Fibroblast of lung (primary cell): Measurements from ENCODE around the gene TMEM117. TPM values are rescaled to one million over a fixed set of nuclear protein-coding genes. Genes with fewer than 3 reads are reported as not detected.

Experiments used
- DNase-seq, 2 donors: peaks; one replicate each; pipeline versions ENCODE4 v3.0.0 to v3.0.0-alpha.2; 2010; ENCODE audit warnings: low read depth in 2 of 2
- H2AFZ ChIP-seq: 2 replicates; pipeline ENCODE4 v1.5.1; 2012; ENCODE audit warnings: low read length, control low read depth, inconsistent platforms
- H3K27ac ChIP-seq: 2 replicates; pipeline ENCODE4 v1.5.1; 2011; ENCODE audit warnings: low read length, control low read depth; ENCODE audit not compliant: insufficient read depth
- H3K27me3 ChIP-seq: 2 replicates; pipeline ENCODE4 v1.5.1; 2011; ENCODE audit warnings: mild to moderate bottlenecking, low read length; ENCODE audit not compliant: control insufficient read depth, insufficient read depth
- H3K36me3 ChIP-seq: 2 replicates; pipeline ENCODE4 v1.5.1; 2011; ENCODE audit warnings: low read length; ENCODE audit not compliant: control insufficient read depth, insufficient read depth
- H3K4me1 ChIP-seq: 2 replicates; pipeline ENCODE4 v1.5.1; 2011; ENCODE audit warnings: low read length; ENCODE audit not compliant: control insufficient read depth, insufficient read depth; ENCODE audit errors: extremely low read depth
- H3K4me2 ChIP-seq: 2 replicates; pipeline ENCODE4 v1.5.1; 2011; ENCODE audit warnings: low read length, control low read depth; ENCODE audit not compliant: insufficient read depth; ENCODE audit errors: extremely low read depth
- H3K4me3 ChIP-seq, 4 experiments: fragments of 200-600 bp in 1 of 4; sonication (generic) in 1 of 4; replicated peaks in 1 of 4; 2 replicates each; pipeline ENCODE4 v1.5.1; 2011 to 2016; ENCODE audit warnings: low read length in 4 of 4, low read depth in 3 of 4, mild to moderate bottlenecking in 3 of 4, control low read depth in 2 of 4, inconsistent platforms in 1 of 4, mixed read lengths in 1 of 4; ENCODE audit not compliant: insufficient read depth in 1 of 4; ENCODE audit errors: control extremely low read depth in 1 of 4
- H3K79me2 ChIP-seq: 2 replicates; pipeline ENCODE4 v1.5.1; 2012; ENCODE audit warnings: mild to moderate bottlenecking, low read length, inconsistent platforms; ENCODE audit not compliant: control insufficient read depth, insufficient read depth
- H3K9ac ChIP-seq: 2 replicates; pipeline ENCODE4 v1.5.1; 2011; ENCODE audit warnings: mild to moderate bottlenecking, low read length, control low read depth; ENCODE audit not compliant: insufficient read depth
- H3K9me3 ChIP-seq: 2 replicates; pipeline ENCODE4 v1.5.1; 2012; ENCODE audit warnings: low read depth, low read length; ENCODE audit not compliant: control insufficient read depth, insufficient read depth
- H4K20me1 ChIP-seq: 2 replicates; pipeline ENCODE4 v1.5.1; 2011; ENCODE audit warnings: low read length; ENCODE audit not compliant: control insufficient read depth, insufficient read depth; ENCODE audit errors: extremely low read depth
- EZH2 ChIP-seq: IDR thresholded peaks from 2 replicates; pipeline ENCODE4 v1.5.1; 2012; ENCODE audit warnings: low read length, control low read depth, mild to moderate bottlenecking; ENCODE audit errors: missing control alignments
- polyA plus RNA-seq, 2 donors: library from polyadenylated mRNA; depleted of rRNA in 1 of 2; stranded (reverse) in 1 of 2; unstranded in 1 of 2; fragments of >200 nt; gene quantifications; 2 replicates each; pipeline ENCODE4 v1.2.1, GENCODE V29; 2011 to 2012; ENCODE audit warnings: missing spikeins in 1 of 2
- total RNA-seq: library from RNA; depleted of rRNA; stranded (reverse); fragments of >200 nt; gene quantifications from 2 replicates; pipeline ENCODE4 v1.2.1, GENCODE V29; 2014
- TF ChIP-seq, protein P1 (sequence below), 2 donors: IDR thresholded peaks in 1 of 2; conservative IDR thresholded peaks in 1 of 2; 1 replicate in 1 of 2; 2 replicates in 1 of 2; pipeline ENCODE4 v1.5.1; 2011 to 2012; ENCODE audit warnings: low read length in 2 of 2, control low read depth in 1 of 2, inconsistent platforms in 1 of 2, low read depth in 1 of 2, mild to moderate bottlenecking in 1 of 2

The TMEM117 gene
- total and polyA plus RNA-seq, 2 donors (not counting 1 experiment from before 2014, with no cell fraction given): 7.6 to 7.8 TPM

GRCh38 chr12:43805860-43806736 is 29.8 kb upstream of the TMEM117 start, which contains the start of gene TWF1:
Gene TWF1, minus strand, starts transcription at chr12:43806317. Its CDS starts 72 bp downstream, at chr12:43806245.
- Histone ChIP-seq H3K27me3 (no peaks in the 10 kb centered on the region), H2AFZ (peak within 1 kb of the TSS; percentile 80), H3K4me1 (no peaks in the 10 kb centered on the region), H3K9me3 (no peaks in the 10 kb centered on the region), H3K4me3 (peak within 1 kb of the TSS; percentile 79 to 98 (median 96)), H3K27ac (peak within 1 kb of the TSS; percentile 98), H4K20me1 (no peaks in the 10 kb centered on the region), H3K4me2 (peak within 1 kb of the TSS; percentile 98), H3K36me3 (peaks cover 3% of the 10 kb centered on the region), H3K79me2 (peaks cover 29% of the 10 kb centered on the region), H3K9ac (peak within 1 kb of the TSS; percentile 96)
- DNase-seq: peak; percentile 74 to 80
- TF ChIP-seq, protein P1, sequence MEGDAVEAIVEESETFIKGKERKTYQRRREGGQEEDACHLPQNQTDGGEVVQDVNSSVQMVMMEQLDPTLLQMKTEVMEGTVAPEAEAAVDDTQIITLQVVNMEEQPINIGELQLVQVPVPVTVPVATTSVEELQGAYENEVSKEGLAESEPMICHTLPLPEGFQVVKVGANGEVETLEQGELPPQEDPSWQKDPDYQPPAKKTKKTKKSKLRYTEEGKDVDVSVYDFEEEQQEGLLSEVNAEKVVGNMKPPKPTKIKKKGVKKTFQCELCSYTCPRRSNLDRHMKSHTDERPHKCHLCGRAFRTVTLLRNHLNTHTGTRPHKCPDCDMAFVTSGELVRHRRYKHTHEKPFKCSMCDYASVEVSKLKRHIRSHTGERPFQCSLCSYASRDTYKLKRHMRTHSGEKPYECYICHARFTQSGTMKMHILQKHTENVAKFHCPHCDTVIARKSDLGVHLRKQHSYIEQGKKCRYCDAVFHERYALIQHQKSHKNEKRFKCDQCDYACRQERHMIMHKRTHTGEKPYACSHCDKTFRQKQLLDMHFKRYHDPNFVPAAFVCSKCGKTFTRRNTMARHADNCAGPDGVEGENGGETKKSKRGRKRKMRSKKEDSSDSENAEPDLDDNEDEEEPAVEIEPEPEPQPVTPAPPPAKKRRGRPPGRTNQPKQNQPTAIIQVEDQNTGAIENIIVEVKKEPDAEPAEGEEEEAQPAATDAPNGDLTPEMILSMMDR (conservative IDR thresholded peaks at IDR 0.05 in 1 of 2, IDR thresholded peaks at IDR 0.05 in 1 of 2; ENCODE audit: low read depth in 1 of 2, low read length in 2 of 2): peak; percentile 14 to 37
- no peak for TF ChIP-seq EZH2

GRCh38 chr12:43806737-43807072 is 29.2 kb upstream of the TMEM117 start:
- Histone ChIP-seq H3K4me3 (peak overlapping the region; percentile 79 to 98 (median 89)), H2AFZ (peak overlapping the region; percentile 79), H3K4me1 (no peaks in the 10 kb centered on the region), H3K27me3 (no peaks in the 10 kb centered on the region), H4K20me1 (no peaks in the 10 kb centered on the region), H3K27ac (peak overlapping the region; percentile 98), H3K79me2 (peaks cover 29% of the 10 kb centered on the region), H3K9ac (peak overlapping the region; percentile 96), H3K4me2 (peak overlapping the region; percentile 91), H3K9me3 (no peaks in the 10 kb centered on the region), H3K36me3 (peaks cover 3% of the 10 kb centered on the region)
- peak in 1 of 2 donors; percentile 10 for DNase-seq
- TF ChIP-seq EZH2: no peak
- TF ChIP-seq, protein P1 (conservative IDR thresholded peaks at IDR 0.05 in 1 of 2, IDR thresholded peaks at IDR 0.05 in 1 of 2; ENCODE audit: low read depth in 1 of 2, low read length in 2 of 2): no peak

DNA sequence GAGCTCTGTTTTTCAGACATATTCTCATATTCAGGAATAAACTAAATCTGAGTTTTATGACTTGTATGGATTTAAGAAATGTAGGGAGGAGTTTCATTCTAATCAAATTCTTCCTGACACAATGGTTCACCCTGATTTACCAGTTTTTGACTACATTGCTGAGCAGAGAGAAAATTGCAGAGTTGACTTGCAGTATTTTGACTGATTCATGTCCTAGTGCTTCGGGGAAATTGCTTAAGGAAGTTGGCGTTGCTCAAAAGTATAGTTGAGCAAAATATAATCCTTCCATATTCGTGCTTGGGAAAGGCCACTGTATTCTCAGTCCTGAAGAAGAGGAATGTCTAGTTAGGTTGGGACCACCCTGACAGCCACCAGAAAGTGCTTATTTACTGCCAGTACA is 28.5 kb upstream of the TMEM117 start:
- DNase-seq: no peak
- TF ChIP-seq, protein P1 (conservative IDR thresholded peaks at IDR 0.05 in 1 of 2, IDR thresholded peaks at IDR 0.05 in 1 of 2; ENCODE audit: low read depth in 1 of 2, low read length in 2 of 2): no peak
- no peak for TF ChIP-seq EZH2
- H3K4me3 ChIP-seq: no peak overlapping the region
- H3K9me3 ChIP-seq: no peaks in the 10 kb centered on the region
- H3K79me2 ChIP-seq: peaks cover 29% of the 10 kb centered on the region
- H3K9ac ChIP-seq: no peak overlapping the region
- H3K27ac ChIP-seq: no peak overlapping the region
- H3K27me3 ChIP-seq: no peaks in the 10 kb centered on the region
- peaks cover 3% of the 10 kb centered on the region for H3K36me3 ChIP-seq
- no peak overlapping the region for H2AFZ ChIP-seq
- H3K4me2 ChIP-seq: no peak overlapping the region
- H3K4me1 ChIP-seq: no peaks in the 10 kb centered on the region
- no peaks in the 10 kb centered on the region for H4K20me1 ChIP-seq
